SK-MEL-5 (cell line): ENCODE measurements around the gene VMAC. TPM values are rescaled to one million over a fixed set of nuclear protein-coding genes. Genes with fewer than 3 reads are reported as not detected.

Source experiments
- DNase-seq: peaks from one replicate; pipeline ENCODE4 v3.0.0-alpha.2; 2016; ENCODE audit warnings: low read depth, low spot score
- in situ Hi-C: cut with HindIII; loops from 2 replicates; pipeline ENCODE4 v1.10.0; 2016; ENCODE audit warnings: low sequenced_read_pairs, high pct_unique_total_duplicates, low pct_unique_long_range_greater_than_20kb
- total RNA-seq: library from RNA; depleted of rRNA; stranded (reverse); fragments of >200 nt; shearing (Covaris generic); gene quantifications from 2 replicates; pipeline ENCODE4 v1.2.3, GENCODE V29; 2014

VMAC gene
- total RNA-seq, 1 experiment from 2014 or later = 6.0 TPM

DNA sequence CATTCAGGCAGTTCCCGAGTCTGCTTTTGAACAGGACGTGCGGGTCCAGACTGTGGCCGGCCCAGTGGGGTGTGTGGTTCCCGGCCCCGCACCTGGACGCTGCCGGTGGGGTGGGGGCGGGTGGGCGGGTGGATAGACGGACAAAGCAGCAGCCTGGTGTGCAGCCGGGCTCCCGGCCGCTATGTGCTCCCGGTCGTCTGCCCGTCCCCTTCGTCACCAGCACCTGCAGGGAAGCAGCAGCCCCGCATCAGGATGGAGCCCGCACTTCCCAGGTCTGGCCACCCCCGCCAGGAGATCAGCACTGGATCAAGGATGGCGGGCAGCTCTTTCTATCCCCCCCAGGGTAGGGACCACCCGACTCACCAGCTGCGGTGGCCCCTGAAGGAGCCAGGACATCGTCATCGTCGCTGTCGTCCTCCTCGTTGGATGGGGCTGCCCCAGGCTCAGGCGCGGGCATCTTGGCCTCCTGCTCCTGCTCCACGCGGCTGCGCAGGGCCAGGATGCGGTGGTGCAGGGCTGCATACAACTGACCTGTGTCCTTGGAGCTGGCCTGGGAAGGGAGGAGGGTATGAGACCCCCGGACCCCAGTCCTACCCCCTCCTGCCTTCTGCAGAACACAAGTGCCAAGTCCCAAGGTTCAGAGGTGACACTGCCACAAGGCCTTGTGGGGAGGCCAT is 12.9 kb downstream of the VMAC start:
- in situ Hi-C loops = no loop called here
- DNase-seq = no peak

GRCh38 chr19:5918463-5919079 is 13.9 kb downstream of the VMAC start:
- DNase-seq = no peak
- in situ Hi-C loops = no loop called here

GRCh38 chr19:5921516-5922160 is 17.0 kb downstream of the VMAC start:
- DNase-seq = no peak
- in situ Hi-C loops = no loop called here

- in situ Hi-C loops = no loop called here
- DNase-seq = no peak
Observed at GRCh38 chr19:5922161-5922545, 17.5 kb downstream of the VMAC start.

DNA sequence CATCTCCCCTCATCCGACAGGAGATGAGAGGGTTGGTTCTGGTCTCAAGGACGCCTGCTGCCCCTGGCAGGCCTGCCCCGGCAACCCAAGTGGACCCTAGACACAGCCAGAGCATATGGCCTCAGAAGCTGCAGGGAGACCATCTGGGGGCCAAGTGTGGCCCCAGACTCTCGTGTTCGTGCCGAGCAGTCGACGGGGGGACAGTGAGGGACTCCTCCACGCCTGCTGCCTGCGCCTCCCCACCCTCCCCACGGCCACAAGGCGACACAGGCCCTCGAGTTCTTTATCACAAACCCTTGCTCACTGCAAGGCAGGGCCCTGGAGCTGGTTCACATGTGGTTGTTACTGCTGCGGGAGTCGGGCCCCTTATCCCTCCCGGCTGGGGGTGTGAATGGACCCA is 18.7 kb downstream of the VMAC start:
- DNase-seq = no peak
- in situ Hi-C loops = no loop called here

GRCh38 chr19:5925830-5926427 is 21.3 kb downstream of the VMAC start:
- no peak for DNase-seq
- in situ Hi-C loops = no loop called here

DNA sequence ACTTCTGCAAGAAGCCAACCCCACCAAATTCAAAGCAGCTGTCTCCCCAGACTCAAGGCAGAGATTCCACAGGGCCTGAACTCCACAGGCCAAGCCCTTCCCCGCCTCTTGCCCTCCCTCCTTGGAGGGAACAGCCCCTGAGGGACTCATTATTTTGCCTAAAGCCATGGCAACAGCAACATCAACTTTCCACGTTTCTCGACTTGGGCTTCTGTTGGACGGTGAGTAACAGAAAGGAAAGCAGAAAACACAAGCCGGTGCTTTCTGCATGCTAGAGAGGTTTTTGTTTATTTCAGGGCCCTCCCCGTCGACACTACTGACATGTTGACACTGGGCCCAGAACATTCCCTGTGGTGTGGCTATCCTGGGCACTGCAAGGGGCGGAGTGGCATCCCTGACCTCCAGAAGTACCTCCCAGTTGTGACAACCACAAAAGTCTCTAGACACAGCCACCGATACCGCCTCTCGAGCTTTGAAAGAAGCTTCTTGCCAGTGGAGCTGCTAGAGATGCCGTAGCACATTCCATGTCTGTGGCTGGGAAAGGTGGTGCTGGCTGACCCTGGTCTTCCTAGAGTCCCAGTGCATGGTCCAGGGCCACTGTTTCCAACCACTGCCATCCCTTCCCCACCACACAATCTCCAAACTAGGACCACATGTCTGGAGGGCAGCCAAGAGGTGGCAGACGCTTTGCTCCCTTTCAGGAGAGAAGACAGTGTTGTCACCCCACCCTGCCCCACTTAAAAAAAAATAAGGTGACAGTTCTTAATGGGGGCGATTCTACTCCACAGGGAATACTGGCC is 22.2 kb downstream of the VMAC start:
- no peak for DNase-seq
- in situ Hi-C loops = no loop called here

DNA sequence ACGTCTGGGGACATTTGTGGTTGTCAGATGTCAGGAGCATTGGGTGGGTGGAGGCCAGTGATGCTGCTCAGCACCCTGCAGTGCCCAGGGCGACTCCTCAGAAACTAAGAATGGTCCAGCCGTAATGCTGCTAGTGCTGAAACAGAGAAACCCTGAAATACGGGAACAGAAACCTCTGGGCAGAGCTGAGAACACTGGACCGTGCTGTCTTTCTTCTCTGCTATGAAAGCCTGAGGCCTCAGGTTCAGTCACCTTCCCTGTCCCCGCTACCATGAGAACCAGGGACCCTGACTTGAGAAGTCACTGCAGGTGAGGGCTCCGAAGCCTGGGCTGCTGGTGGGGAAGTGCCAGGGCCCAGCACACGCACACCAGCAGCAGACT is 22.8 kb downstream of the VMAC start:
- in situ Hi-C loops = no loop called here
- no peak for DNase-seq

DNA sequence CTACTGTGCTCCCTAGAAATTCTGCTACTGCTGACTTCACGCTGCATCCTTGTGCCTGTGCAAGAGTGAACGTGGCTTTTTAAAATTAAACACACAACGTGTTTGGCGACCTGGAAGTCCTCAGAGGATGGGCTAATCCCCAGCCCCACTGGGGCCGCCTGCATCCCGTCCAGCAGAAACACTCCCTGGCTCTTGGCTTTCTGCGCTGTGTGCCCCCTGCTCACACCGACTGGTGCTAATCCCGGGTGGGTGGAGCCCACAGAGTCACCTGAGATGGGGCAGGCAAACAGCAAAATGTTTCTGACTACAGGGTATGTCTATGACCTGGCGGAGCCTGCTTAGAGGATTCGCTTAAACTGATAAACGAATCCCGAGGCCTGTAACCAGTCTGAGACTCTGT is 24.5 kb downstream of the VMAC start:
- in situ Hi-C loops = no loop called here

GRCh38 chr19:5929625-5930024 is 25.0 kb downstream of the VMAC start:
- in situ Hi-C loops = no loop called here
- DNase-seq = no peak

More for the DNA sequence above, 24.5 kb downstream of the VMAC start:
- DNase-seq = no peak

DNA sequence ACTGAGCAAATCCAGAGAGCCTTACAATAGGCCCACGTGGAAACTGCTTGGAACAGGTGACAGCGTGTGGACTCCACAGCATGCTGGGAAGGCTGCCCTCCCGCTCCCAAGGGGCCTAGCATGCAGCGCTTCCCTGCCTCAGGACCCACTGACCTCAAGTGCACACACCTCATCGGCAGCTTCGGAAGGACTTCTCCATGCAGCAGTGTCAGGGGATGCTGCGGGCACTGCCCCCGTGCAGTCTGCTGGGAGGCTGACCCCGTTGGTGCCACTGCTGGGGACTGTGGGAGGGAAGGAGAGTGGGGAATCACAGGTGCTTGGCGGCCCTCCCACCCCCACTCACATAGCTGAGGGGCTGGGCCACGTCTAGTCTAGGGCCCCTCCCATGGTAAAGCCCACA is 26.6 kb downstream of the VMAC start:
- DNase-seq = no peak
- in situ Hi-C loops = no loop called here

DNA sequence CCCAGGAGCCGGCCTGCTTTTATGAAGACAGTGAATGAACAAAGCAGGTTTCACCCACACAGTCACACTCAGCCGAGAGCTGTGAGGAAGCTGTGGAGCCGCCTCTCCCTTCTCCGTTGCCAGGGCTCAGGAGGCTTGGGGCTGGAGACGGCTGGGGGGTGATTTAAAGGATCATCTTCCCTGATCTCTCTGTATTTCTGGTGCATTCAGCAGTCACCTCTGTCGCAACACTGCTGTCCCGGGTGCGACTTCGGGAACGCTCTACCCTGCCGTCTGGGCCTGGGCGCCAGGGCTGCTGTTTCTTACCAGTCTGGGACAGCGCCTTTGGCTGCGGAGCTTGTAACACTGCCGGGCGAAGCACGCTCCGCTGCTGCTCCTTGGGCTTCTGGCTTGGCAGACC is 27.5 kb downstream of the VMAC start:
- in situ Hi-C loops = no loop called here
- no peak for DNase-seq

- no peak for DNase-seq
- in situ Hi-C loops = no loop called here
Observed at GRCh38 chr19:5932609-5933262, 28.1 kb downstream of the VMAC start.

DNA sequence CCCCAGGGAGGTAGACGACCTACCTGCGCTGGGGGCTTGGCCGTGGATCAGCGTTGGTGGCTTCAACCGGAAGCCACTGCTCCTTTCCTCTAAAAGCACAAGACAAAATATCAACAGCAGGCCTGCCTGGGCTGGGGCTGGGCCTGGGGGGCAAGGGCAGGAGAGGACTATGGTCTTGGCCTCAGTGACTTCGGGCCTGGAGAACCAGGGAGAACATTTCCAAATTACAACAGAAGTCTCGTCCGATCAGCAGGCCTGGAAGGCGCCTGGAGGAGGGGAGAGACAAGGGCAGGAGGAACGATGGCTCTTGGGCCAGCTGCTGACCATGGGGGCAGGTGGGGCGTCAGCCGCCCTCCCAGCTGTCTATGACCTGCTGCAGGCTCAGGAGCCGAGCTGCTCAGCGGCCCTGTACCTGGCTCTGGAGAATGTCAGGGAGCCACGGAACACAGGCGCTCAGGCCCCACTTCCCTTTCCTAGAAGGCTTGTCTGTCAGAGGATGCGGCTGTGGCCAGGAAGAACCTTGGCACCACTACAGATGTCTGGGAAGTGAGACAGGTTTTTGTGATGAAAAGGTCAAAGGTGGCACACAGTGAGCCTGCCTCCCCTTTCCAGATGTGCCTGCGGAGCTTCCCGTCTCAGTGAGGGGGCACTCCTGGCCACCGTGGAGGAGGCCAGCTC is 28.9 kb downstream of the VMAC start:
- DNase-seq = no peak
- in situ Hi-C loops = no loop called here

DNA sequence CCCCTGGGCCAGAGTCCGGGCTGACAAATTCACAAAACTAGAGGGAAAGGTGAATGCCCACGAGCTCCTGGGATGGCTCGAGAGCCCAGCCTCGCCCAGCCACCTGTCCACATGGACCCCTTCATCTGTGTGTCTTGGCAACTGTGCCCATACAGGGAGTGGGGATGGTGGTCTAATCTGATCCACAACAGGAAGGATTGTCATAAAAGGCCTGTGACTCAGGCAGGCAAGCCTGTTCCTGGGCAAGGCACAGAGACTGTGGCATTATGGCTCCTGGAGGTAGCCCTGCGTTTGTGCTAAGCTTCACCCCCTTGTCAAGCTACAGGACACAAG is 29.4 kb downstream of the VMAC start:
- in situ Hi-C loops = no loop called here
- DNase-seq = no peak

GRCh38 chr19:5934774-5935472 is 30.3 kb downstream of the VMAC start:
- in situ Hi-C loops = no loop called here
- no peak for DNase-seq
